ENCODE measurements around the gene ASNS. TPM values are rescaled to one million over a fixed set of nuclear protein-coding genes. Genes with fewer than 3 reads are reported as not detected.

The ASNS gene
- total and polyA plus RNA-seq, 2 of the 4 experiments (the other 2 are of a cell fraction), result 36.6 to 39.4 TPM

DNA sequence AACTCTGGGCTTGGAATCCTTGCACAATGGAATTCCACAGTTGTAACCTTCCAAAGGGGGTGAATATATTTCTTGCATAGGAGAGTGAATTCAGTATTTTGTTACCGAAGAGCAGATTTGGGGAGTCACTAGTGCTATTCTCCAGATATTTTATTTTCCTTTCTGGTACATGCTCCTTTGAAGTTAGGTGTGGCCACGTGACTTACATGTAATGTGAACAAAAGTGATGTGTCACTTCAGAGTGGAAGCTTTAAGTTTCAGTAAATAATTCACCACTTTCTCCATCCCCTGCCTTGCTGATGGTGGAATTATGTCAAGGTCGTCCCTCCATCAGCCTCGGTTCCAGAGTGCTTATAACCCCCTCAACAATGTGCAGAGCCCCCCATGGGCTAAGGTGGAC is 25.3 kb downstream of the ASNS start:
- ChIA-PET POLR2A (ENCODE audit: unreplicated experiment) (no interaction called here), CTCF (no interaction called here)
- Histone ChIP-seq H2AK5ac (ENCODE audit: low read depth, low read length) (no peak overlapping the region), H2BK15ac (ENCODE audit: low read depth, low read length) (no peak overlapping the region), H2AK9ac (replicated peaks; ENCODE audit: low read depth, low read length, poor library complexity) (no peak overlapping the region), H4K20me1 (ENCODE audit: insufficient read depth, low read length) (no peaks in the 10 kb centered on the region), H3K4me2 (ENCODE audit: low read depth, low read length) (no peak overlapping the region), H3K56ac (ENCODE audit: extremely low read depth, insufficient read depth, low read length) (no peak overlapping the region), H3K9me3 (ENCODE audit: control insufficient read depth, insufficient read depth, low read length) (no peaks in the 10 kb centered on the region), H3K4me1 (ENCODE audit: control insufficient read depth, insufficient read depth, low read length) (no peaks in the 10 kb centered on the region), H4K8ac (ENCODE audit: low read depth in 2 of 2, low read length in 2 of 2) (no peak overlapping the region), H3K23ac (ENCODE audit: low read depth, low read length) (no peak overlapping the region), H3K18ac (ENCODE audit: low read depth, low read length) (no peak overlapping the region), H3K79me1 (ENCODE audit: low read depth in 1 of 2, low read length in 2 of 2) (no peaks in the 10 kb centered on the region), H3K9me1 (ENCODE audit: insufficient read depth, low read length) (no peaks in the 10 kb centered on the region), H2AFZ (replicated peaks; ENCODE audit: low read length, poor library complexity) (no peak overlapping the region), H3K27ac (ENCODE audit: insufficient read depth, low read length) (no peak overlapping the region), H3K4me3 (ENCODE audit: insufficient read depth, low read depth, low read length) (no peak overlapping the region), H3K14ac (replicated peaks; ENCODE audit: low read depth, low read length) (no peak overlapping the region), H3K27me3 (ENCODE audit: control insufficient read depth, insufficient read depth, low read length) (0 out of 2 replicates have a peak, but pooled peaks cover 2% of the 10 kb centered on the region), H4K5ac (ENCODE audit: low read depth, low read length) (no peak overlapping the region), H3K4ac (ENCODE audit: low read depth, low read length) (no peak overlapping the region), H2BK5ac (ENCODE audit: low read depth, low read length, poor library complexity, severe bottlenecking) (no peak overlapping the region), H2BK120ac (ENCODE audit: low read depth, low read length) (no peak overlapping the region), H3K36me3 (ENCODE audit: control insufficient read depth, insufficient read depth, low read length) (peaks cover 2% of the 10 kb centered on the region; the same call in 1 of the 2 replicates), H3K9ac (ENCODE audit: low read depth, low read length) (no peak overlapping the region), H4K91ac (ENCODE audit: insufficient read depth, low read depth, low read length) (no peak overlapping the region), H2BK20ac (ENCODE audit: low read depth, low read length) (no peak overlapping the region)
- TF ChIP-seq, protein P1, sequence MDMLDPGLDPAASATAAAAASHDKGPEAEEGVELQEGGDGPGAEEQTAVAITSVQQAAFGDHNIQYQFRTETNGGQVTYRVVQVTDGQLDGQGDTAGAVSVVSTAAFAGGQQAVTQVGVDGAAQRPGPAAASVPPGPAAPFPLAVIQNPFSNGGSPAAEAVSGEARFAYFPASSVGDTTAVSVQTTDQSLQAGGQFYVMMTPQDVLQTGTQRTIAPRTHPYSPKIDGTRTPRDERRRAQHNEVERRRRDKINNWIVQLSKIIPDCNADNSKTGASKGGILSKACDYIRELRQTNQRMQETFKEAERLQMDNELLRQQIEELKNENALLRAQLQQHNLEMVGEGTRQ (IDR thresholded peaks at IDR 0.05; ENCODE audit: low read depth, low read length), result 0 out of 2 replicates have a peak, but pooled peaks have one; percentile 32
- TF ChIP-seq FOS (IDR thresholded peaks at IDR 0.05; ENCODE audit: low read depth, low read length), result no peak
- no CpG with 5 or more reads among the region's 4 CpGs for WGBS, 2 experiments (ENCODE audit: extremely low coverage in 2 of 2, insufficient read length in 1 of 2)
- in situ Hi-C loops (cut with MboI; ENCODE audit: low sequenced_read_pairs), result loop anchor here (25.0 kb wide), 1 partner anchor 1935 kb away; no protein-coding TSS in a partner anchor
- no TSS peak for BruUV-seq (replicated peaks)
- no peak for ATAC-seq (ENCODE audit: low read depth)
- intact Hi-C loops (cut with micrococcal nuclease), result loop anchor here (10.0 kb wide), 1 partner anchor 168 kb away; no protein-coding TSS in a partner anchor
- no peak for DNase-seq
- dilution Hi-C loops (cut with HindIII; ENCODE audit: low sequenced_read_pairs, unreplicated experiment), result no loop called here

Measured in IMR-90 (cell line).